Natural killer cell (primary cell): Measurements from ENCODE around the gene C11orf54. TPM values are rescaled to one million over a fixed set of nuclear protein-coding genes. Genes with fewer than 3 reads are reported as not detected.

Source experiments
- ATAC-seq, 3 donors: fragments of 150-1000 bp in 2 of 3; fragments of 200-7000 bp in 1 of 3; cut with Tn5 transposase; 1 replicate in 1 of 3; 2 replicates in 2 of 3; pipeline ENCODE4 v1.10.0; 2021; ENCODE audit warnings: mild to moderate bottlenecking in 2 of 3, moderate library complexity in 2 of 3
- DNase-seq, 2 donors: peaks; one replicate each; pipeline versions ENCODE4 v3.0.0 to v3.0.0-alpha.2; 2013 to 2021; ENCODE audit warnings: mixed read lengths in 1 of 2
- H3K27ac ChIP-seq: one replicate; pipeline ENCODE4 v1.5.1; 2013; ENCODE audit warnings: mild to moderate bottlenecking, low read length
- H3K27me3 ChIP-seq: one replicate; pipeline ENCODE4 v1.6.1; 2013; ENCODE audit warnings: low read length; ENCODE audit not compliant: control insufficient read depth, insufficient read depth
- H3K36me3 ChIP-seq: one replicate; pipeline ENCODE4 v1.6.1; 2013; ENCODE audit warnings: low read length; ENCODE audit not compliant: control insufficient read depth, insufficient read depth
- H3K4me1 ChIP-seq: one replicate; pipeline ENCODE4 v1.6.1; 2013; ENCODE audit warnings: low read length; ENCODE audit not compliant: control insufficient read depth, insufficient read depth
- H3K4me3 ChIP-seq: one replicate; pipeline ENCODE4 v1.5.1; 2013; ENCODE audit warnings: low read length
- H3K9me3 ChIP-seq: one replicate; pipeline ENCODE4 v1.6.1; 2013; ENCODE audit warnings: low read length; ENCODE audit not compliant: control insufficient read depth, insufficient read depth
- H3K27ac Mint-ChIP-seq, 2 donors: one replicate each; pipeline ENCODE4 v1.8.0; 2022; ENCODE audit warnings: mild to moderate bottlenecking in 2 of 2, mixed read lengths in 2 of 2, moderate library complexity in 1 of 2
- H3K27me3 Mint-ChIP-seq, 2 donors: one replicate each; pipeline ENCODE4 v1.8.0; 2022; ENCODE audit warnings: low read depth in 2 of 2, mixed read lengths in 2 of 2
- H3K36me3 Mint-ChIP-seq: one replicate; pipeline ENCODE4 v1.8.0; 2022; ENCODE audit warnings: mixed read lengths
- H3K4me1 Mint-ChIP-seq, 2 donors: one replicate each; pipeline ENCODE4 v1.8.0; 2022; ENCODE audit warnings: mixed read lengths in 2 of 2
- H3K4me3 Mint-ChIP-seq: one replicate; pipeline ENCODE4 v1.8.0; 2022; ENCODE audit warnings: mild to moderate bottlenecking, moderate library complexity, mixed read lengths
- H3K9me3 Mint-ChIP-seq, 2 donors: one replicate each; pipeline ENCODE4 v1.8.0; 2022; ENCODE audit warnings: mixed read lengths in 2 of 2
- WGBS: methylation state at CpG from one replicate; pipeline ENCODE4 v1.1.7; 2013; ENCODE audit warnings: missing lambda C conversion rate; ENCODE audit not compliant: insufficient coverage; 5-methylcytosine and 5-hydroxymethylcytosine counted together
- intact Hi-C: fragments of 100-400 bp; cut with micrococcal nuclease; formaldehyde crosslinking; loops from one replicate; pipeline ENCODE4 v1.14.2; 2022
- total RNA-seq, 4 donors: library from RNA; stranded (reverse); fragments of 120-200 nt in 1 of 4; gene quantifications; one replicate each; pipeline versions ENCODE4 v1.2.3 to v1.2.4, GENCODE V29; 2013 to 2022
- TF ChIP-seq, protein P1 (sequence below): fragments of 200-600 bp; IDR thresholded peaks from one replicate; pipeline ENCODE4 v1.8.0; 2022; ENCODE audit warnings: antibody characterized with exemption

The C11orf54 gene
- total RNA-seq, 3 donors from 2014 or later (not counting 1 experiment from before 2014, with no cell fraction given), result 15.5 to 25.0 (median 22.7) TPM

DNA sequence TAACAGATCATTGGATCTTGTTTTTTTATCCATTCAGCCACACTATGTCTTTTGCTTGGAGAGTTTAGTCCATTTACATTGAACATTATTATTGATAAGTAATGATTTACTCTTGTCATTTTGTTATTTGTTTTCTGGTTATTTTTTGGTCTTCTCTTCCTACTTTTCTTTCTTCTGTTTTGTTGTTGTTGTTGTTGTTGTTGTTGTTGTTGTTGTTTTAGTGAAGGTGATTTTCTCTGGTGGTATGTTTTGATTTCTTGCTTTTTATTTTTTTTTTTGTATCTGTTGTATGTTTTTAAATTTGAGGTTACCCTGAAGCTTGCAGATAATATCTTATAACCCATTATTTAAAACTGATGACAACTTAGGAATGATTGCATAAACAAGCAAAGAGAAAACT, 28.8 kb upstream of the C11orf54 start:
- H3K4me3 Mint-ChIP-seq, result no peak overlapping the region
- ATAC-seq (no peak), DNase-seq (no peak)
- peaks cover 5 to 8% of the 10 kb centered on the region in 2 donors for H3K4me1 Mint-ChIP-seq
- Histone ChIP-seq H3K4me1 (peaks cover under 1% of the 10 kb centered on the region), H3K27ac (no peak overlapping the region), H3K36me3 (peaks cover 15% of the 10 kb centered on the region), H3K4me3 (no peak overlapping the region), H3K9me3 (no peaks in the 10 kb centered on the region), H3K27me3 (no peaks in the 10 kb centered on the region)
- H3K36me3 Mint-ChIP-seq, result peaks cover 51% of the 10 kb centered on the region
- H3K27me3 Mint-ChIP-seq, result no peaks in the 10 kb centered on the region
- H3K27ac Mint-ChIP-seq, result no peak overlapping the region
- intact Hi-C loops, result no loop called here
- H3K9me3 Mint-ChIP-seq, result peaks cover 0 to 7% of the 10 kb centered on the region in 2 donors
- TF ChIP-seq, protein P1, sequence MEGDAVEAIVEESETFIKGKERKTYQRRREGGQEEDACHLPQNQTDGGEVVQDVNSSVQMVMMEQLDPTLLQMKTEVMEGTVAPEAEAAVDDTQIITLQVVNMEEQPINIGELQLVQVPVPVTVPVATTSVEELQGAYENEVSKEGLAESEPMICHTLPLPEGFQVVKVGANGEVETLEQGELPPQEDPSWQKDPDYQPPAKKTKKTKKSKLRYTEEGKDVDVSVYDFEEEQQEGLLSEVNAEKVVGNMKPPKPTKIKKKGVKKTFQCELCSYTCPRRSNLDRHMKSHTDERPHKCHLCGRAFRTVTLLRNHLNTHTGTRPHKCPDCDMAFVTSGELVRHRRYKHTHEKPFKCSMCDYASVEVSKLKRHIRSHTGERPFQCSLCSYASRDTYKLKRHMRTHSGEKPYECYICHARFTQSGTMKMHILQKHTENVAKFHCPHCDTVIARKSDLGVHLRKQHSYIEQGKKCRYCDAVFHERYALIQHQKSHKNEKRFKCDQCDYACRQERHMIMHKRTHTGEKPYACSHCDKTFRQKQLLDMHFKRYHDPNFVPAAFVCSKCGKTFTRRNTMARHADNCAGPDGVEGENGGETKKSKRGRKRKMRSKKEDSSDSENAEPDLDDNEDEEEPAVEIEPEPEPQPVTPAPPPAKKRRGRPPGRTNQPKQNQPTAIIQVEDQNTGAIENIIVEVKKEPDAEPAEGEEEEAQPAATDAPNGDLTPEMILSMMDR, result no peak

GRCh38 chr11:93715797-93716396, 25.6 kb upstream of the C11orf54 start:
- intact Hi-C loops, result no loop called here
- DNase-seq, result no peak
- Histone ChIP-seq H3K27ac (no peak overlapping the region), H3K4me3 (no peak overlapping the region), H3K4me1 (peaks cover 9% of the 10 kb centered on the region), H3K36me3 (peaks cover 8% of the 10 kb centered on the region), H3K27me3 (no peaks in the 10 kb centered on the region), H3K9me3 (no peaks in the 10 kb centered on the region)
- peak overlapping the region in 1 of 2 donors; percentile 52 for H3K27ac Mint-ChIP-seq
- peaks cover 14 to 18% of the 10 kb centered on the region in 2 donors for H3K4me1 Mint-ChIP-seq
- no peak for ATAC-seq
- H3K9me3 Mint-ChIP-seq, result peaks cover 0 to 3% of the 10 kb centered on the region in 2 donors
- TF ChIP-seq, protein P1, result no peak
- H3K36me3 Mint-ChIP-seq, result peaks cover 24% of the 10 kb centered on the region
- H3K4me3 Mint-ChIP-seq, result no peak overlapping the region
- 90% methylated on average over 3 of the region's 4 CpGs for WGBS
- no peaks in the 10 kb centered on the region for H3K27me3 Mint-ChIP-seq

- intact Hi-C loops, result no loop called here
- peaks cover 17% of the 10 kb centered on the region for H3K36me3 ChIP-seq
- no peak overlapping the region for H3K4me3 ChIP-seq
- ATAC-seq (no peak), DNase-seq (no peak)
- Mint-ChIP-seq H3K4me1 (peaks cover 14 to 18% of the 10 kb centered on the region in 2 donors), H3K4me3 (no peak overlapping the region), H3K27ac (peak overlapping the region; percentile 56 to 67), H3K9me3 (no peaks in the 10 kb centered on the region), H3K27me3 (no peaks in the 10 kb centered on the region), H3K36me3 (peaks cover 16% of the 10 kb centered on the region)
- H3K4me1 ChIP-seq, result peaks cover 9% of the 10 kb centered on the region
- WGBS, result 95% methylated on average over 1 of the region's 1 CpG
- TF ChIP-seq, protein P1, result no peak
- H3K27ac ChIP-seq, result peak overlapping the region; percentile 51
- H3K9me3 ChIP-seq, result no peaks in the 10 kb centered on the region
- H3K27me3 ChIP-seq, result no peaks in the 10 kb centered on the region
These were observed 24.0 kb upstream of the C11orf54 start for GRCh38 chr11:93717501-93717900.

DNA sequence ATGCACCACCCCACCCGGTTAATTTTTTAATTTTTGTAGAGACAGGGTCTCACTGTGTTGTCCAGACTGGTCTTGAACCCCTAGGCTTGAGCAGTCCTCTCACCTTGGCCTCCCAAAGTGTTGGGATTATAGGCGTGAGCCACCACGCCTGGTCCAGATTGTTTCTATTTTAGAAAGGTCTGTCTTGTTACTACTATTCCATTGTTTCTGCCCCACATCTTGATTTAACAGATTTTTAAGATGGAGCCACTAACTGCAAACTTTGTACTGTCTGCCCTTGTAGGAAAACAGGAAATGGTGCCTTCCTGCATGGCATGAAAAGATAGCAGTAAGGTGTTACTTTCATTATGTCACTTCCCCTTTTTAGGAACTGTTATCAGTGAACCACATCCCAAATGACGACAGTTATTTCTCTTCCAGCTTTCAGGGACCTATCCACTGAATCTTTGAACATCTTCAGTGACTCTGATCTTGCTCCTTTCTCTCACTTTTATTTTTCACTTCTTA, 23.4 kb upstream of the C11orf54 start:
- peaks cover 10% of the 10 kb centered on the region for H3K36me3 Mint-ChIP-seq
- Histone ChIP-seq H3K4me3 (no peak overlapping the region), H3K27ac (peak overlapping the region; percentile 51), H3K4me1 (peaks cover 9% of the 10 kb centered on the region), H3K36me3 (peaks cover 18% of the 10 kb centered on the region), H3K9me3 (no peaks in the 10 kb centered on the region), H3K27me3 (no peaks in the 10 kb centered on the region)
- H3K27ac Mint-ChIP-seq, result peak overlapping the region; percentile 56 to 67
- peak overlapping the region; percentile 35 for H3K4me3 Mint-ChIP-seq
- H3K9me3 Mint-ChIP-seq, result no peaks in the 10 kb centered on the region
- peak; percentile 36 to 75 (median 49) for ATAC-seq
- no peaks in the 10 kb centered on the region for H3K27me3 Mint-ChIP-seq
- TF ChIP-seq, protein P1, result no peak
- DNase-seq, result peak in 1 of 2 donors; percentile 54
- intact Hi-C loops, result no loop called here
- WGBS, result 48% methylated on average over 4 of the region's 4 CpGs
- peaks cover 14 to 18% of the 10 kb centered on the region in 2 donors for H3K4me1 Mint-ChIP-seq
